Raji (cell line): Measurements from ENCODE around the gene WDR5.
A peak's percentile ranks its signal among the peaks of the same experiment; 100 is the strongest.

Experiments used
- POLR2A ChIP-seq: IDR thresholded peaks from 2 replicates; pipeline ENCODE4 v1.6.1; 2011; ENCODE audit warnings: low read depth, low read length, control low read depth; ENCODE audit not compliant: insufficient read depth

The WDR5 gene

GRCh38 chr9:134135343-134136117, at the start of gene WDR5:
Gene WDR5, plus strand, starts transcription at chr9:134136082. Its CDS starts 3,796 bp downstream, at chr9:134139878.
- TF ChIP-seq POLR2A: peak; percentile 76

GRCh38 chr9:134088063-134088725, 47.7 kb upstream of the WDR5 start:
- no peak for TF ChIP-seq POLR2A

- TF ChIP-seq POLR2A: no peak
Observed at GRCh38 chr9:134089972-134090371, 45.9 kb upstream of the WDR5 start.

GRCh38 chr9:134099123-134099761, 36.6 kb upstream of the WDR5 start:
- no peak for TF ChIP-seq POLR2A

- no peak for TF ChIP-seq POLR2A
Observed at GRCh38 chr9:134100040-134100439, 35.8 kb upstream of the WDR5 start.

GRCh38 chr9:134101623-134102149, 34.2 kb upstream of the WDR5 start:
- no peak for TF ChIP-seq POLR2A

GRCh38 chr9:134103391-134103998, 32.4 kb upstream of the WDR5 start:
- TF ChIP-seq POLR2A: no peak

GRCh38 chr9:134111064-134111463, 24.8 kb upstream of the WDR5 start:
- no peak for TF ChIP-seq POLR2A

- TF ChIP-seq POLR2A: no peak
Observed at GRCh38 chr9:134112561-134112960, 23.3 kb upstream of the WDR5 start.

GRCh38 chr9:134123764-134124128, 12.1 kb upstream of the WDR5 start:
- no peak for TF ChIP-seq POLR2A

GRCh38 chr9:134125413-134126095, 10.3 kb upstream of the WDR5 start:
- no peak for TF ChIP-seq POLR2A

- TF ChIP-seq POLR2A: no peak
Observed at GRCh38 chr9:134126373-134126772, 9.5 kb upstream of the WDR5 start.

GRCh38 chr9:134127065-134127580, 8.8 kb upstream of the WDR5 start:
- TF ChIP-seq POLR2A: no peak

GRCh38 chr9:134127616-134128015, 8.3 kb upstream of the WDR5 start:
- TF ChIP-seq POLR2A: no peak

GRCh38 chr9:134128727-134129679, 6.9 kb upstream of the WDR5 start:
- TF ChIP-seq POLR2A: no peak
